GM12892 (cell line): ENCODE results near the gene STAC.

Experiments used
- POLR2A ChIP-seq: IDR thresholded peaks from 2 replicates; pipeline ENCODE4 v1.6.1; 2011; ENCODE audit warnings: low read depth, low read length, control low read depth
- POLR2AphosphoS5 ChIP-seq: IDR thresholded peaks from 2 replicates; pipeline ENCODE4 v1.6.1; 2011; ENCODE audit warnings: low read depth, low read length, control low read depth
- TAF1 ChIP-seq: IDR thresholded peaks from 2 replicates; pipeline ENCODE4 v1.6.1; 2011; ENCODE audit warnings: low read depth, mild to moderate bottlenecking, control low read depth, low read length, borderline replicate concordance

DNA sequence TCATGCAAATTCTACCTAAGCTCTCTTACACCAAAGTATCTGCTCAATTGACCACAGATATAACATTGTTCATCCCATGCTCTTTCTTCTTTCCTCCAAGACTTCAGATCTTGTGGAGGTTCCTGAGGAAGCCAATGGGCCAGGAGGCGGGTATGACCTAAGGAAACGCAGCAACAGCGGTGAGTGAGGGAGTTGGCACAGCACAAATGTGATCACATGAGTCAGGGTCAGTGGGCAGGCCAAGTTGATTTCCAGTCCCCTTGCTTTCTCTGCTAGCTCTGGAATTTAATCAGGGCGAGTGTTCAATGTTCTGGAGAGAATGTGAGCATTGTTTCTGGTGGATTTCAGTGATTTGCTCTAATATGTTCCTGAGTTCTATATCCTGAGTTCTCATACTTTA, 112.7 kb downstream of the STAC start:
- TF ChIP-seq POLR2A (no peak), TAF1 (no peak), POLR2AphosphoS5 (no peak)
